Measurements from ENCODE around the gene UNC5C.

DNA sequence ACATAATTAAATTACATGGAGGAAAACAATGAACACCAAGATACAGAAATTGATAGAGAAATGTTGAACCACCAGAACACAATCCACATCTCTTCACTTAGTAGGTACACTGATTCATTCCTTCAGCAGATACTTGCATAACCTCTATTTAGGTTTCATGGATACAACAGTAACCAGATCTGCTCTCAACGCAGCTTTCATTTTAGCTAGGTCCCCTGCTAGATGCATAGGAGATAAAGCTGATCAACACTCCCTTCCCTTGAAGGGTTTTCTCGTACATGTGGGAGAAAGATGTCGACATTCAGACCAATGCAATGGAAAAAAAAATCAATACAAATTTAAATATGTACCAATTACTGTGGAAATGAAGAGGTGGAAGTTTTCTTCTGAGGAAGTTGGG, 37.3 kb downstream of the UNC5C start:
- TF ChIP-seq POLR2A (IDR thresholded peaks at IDR 0.05) (no peak), POLR2AphosphoS5 (IDR thresholded peaks at IDR 0.05) (no peak)
- TF ChIP-seq, protein P1, sequence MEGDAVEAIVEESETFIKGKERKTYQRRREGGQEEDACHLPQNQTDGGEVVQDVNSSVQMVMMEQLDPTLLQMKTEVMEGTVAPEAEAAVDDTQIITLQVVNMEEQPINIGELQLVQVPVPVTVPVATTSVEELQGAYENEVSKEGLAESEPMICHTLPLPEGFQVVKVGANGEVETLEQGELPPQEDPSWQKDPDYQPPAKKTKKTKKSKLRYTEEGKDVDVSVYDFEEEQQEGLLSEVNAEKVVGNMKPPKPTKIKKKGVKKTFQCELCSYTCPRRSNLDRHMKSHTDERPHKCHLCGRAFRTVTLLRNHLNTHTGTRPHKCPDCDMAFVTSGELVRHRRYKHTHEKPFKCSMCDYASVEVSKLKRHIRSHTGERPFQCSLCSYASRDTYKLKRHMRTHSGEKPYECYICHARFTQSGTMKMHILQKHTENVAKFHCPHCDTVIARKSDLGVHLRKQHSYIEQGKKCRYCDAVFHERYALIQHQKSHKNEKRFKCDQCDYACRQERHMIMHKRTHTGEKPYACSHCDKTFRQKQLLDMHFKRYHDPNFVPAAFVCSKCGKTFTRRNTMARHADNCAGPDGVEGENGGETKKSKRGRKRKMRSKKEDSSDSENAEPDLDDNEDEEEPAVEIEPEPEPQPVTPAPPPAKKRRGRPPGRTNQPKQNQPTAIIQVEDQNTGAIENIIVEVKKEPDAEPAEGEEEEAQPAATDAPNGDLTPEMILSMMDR (IDR thresholded peaks at IDR 0.05 in 8 of 11, conservative IDR thresholded peaks at IDR 0.05 in 3 of 11): no peak

Data from spleen (tissue), 7 donors.